Measurements from ENCODE around the gene SEC14L2.
"Not testable (repeated sequence)": the region's sequence is repeated elsewhere in the genome, so short reads cannot be mapped to it uniquely, and the experiment has no call there.

SEC14L2 gene

GRCh38 chr22:30453731-30454510 lies 57.1 kb downstream of the SEC14L2 start:
- no peak for DNase-seq (ENCODE audit: low read depth in 1 of 2, low spot score in 1 of 2)

GRCh38 chr22:30455075-30455840 lies 58.4 kb downstream of the SEC14L2 start:
- DNase-seq (ENCODE audit: low read depth in 1 of 2, low spot score in 1 of 2) = no peak

- DNase-seq (ENCODE audit: low read depth in 1 of 2, low spot score in 1 of 2) = no peak
Observed at GRCh38 chr22:30457981-30458380, 61.2 kb downstream of the SEC14L2 start.

- DNase-seq (ENCODE audit: low read depth in 1 of 2, low spot score in 1 of 2) = no peak
Observed at GRCh38 chr22:30459181-30460052, 62.6 kb downstream of the SEC14L2 start.

GRCh38 chr22:30460147-30460546 lies 63.3 kb downstream of the SEC14L2 start:
- DNase-seq (ENCODE audit: low read depth in 1 of 2, low spot score in 1 of 2) = no peak

GRCh38 chr22:30460555-30460954 lies 63.7 kb downstream of the SEC14L2 start:
- not testable (repeated sequence) for DNase-seq (ENCODE audit: low read depth in 1 of 2, low spot score in 1 of 2)

- DNase-seq (ENCODE audit: low read depth in 1 of 2, low spot score in 1 of 2) = no peak
Observed at GRCh38 chr22:30469165-30469564, 72.3 kb downstream of the SEC14L2 start.

GRCh38 chr22:30470655-30471054 lies 73.8 kb downstream of the SEC14L2 start:
- DNase-seq (ENCODE audit: low read depth in 1 of 2, low spot score in 1 of 2) = no peak

- DNase-seq (ENCODE audit: low read depth in 1 of 2, low spot score in 1 of 2) = no peak
Observed at GRCh38 chr22:30471616-30472318, 74.9 kb downstream of the SEC14L2 start, which contains the start of gene SEC14L3. Gene SEC14L3 (minus strand): TSS chr22:30472017. CDS start chr22:30471958, 59 bp downstream.

GRCh38 chr22:30472994-30473720 lies 76.3 kb downstream of the SEC14L2 start:
- no peak for DNase-seq (ENCODE audit: low read depth in 1 of 2, low spot score in 1 of 2)

GRCh38 chr22:30474121-30474520 lies 77.3 kb downstream of the SEC14L2 start:
- no peak for DNase-seq (ENCODE audit: low read depth in 1 of 2, low spot score in 1 of 2)
